Psoas muscle (tissue), 8 donors: ENCODE data around the gene NLN. TPM values are rescaled to one million over a fixed set of nuclear protein-coding genes. Genes with fewer than 3 reads are reported as not detected.

Experiments
- ATAC-seq, 4 donors: fragments of 200-7000 bp; cut with Tn5 transposase; one replicate each; pipeline ENCODE4 v1.9.1; 2020; ENCODE audit warnings: moderate library complexity in 3 of 4, mild to moderate bottlenecking in 2 of 4
- DNase-seq, 2 donors: peaks; one replicate each; pipeline ENCODE4 v3.0.0-alpha.2; 2020
- H3K27ac ChIP-seq: fragments of 200-600 bp; one replicate; pipeline ENCODE4 v1.8.0; 2022
- H3K27me3 ChIP-seq, 3 donors: fragments of 200-600 bp in 1 of 3; one replicate each; pipeline versions ENCODE4 v1.6.1 to v1.8.0; 2013 to 2022; ENCODE audit warnings: low read length in 2 of 3, mild to moderate bottlenecking in 2 of 3, moderate library complexity in 1 of 3; ENCODE audit not compliant: insufficient read depth in 3 of 3
- H3K36me3 ChIP-seq, 2 donors: fragments of 200-600 bp in 1 of 2; one replicate each; pipeline versions ENCODE4 v1.6.1 to v1.8.0; 2013 to 2022; ENCODE audit warnings: low read depth in 1 of 2, mild to moderate bottlenecking in 1 of 2, moderate library complexity in 1 of 2; ENCODE audit not compliant: insufficient read depth in 1 of 2
- H3K4me1 ChIP-seq: fragments of 200-600 bp; one replicate; pipeline ENCODE4 v1.8.0; 2022
- H3K4me3 ChIP-seq: fragments of 200-600 bp; one replicate; pipeline ENCODE4 v1.8.0; 2022; ENCODE audit warnings: mild to moderate bottlenecking
- H3K9me3 ChIP-seq: fragments of 200-600 bp; one replicate; pipeline ENCODE4 v1.8.0; 2022
- CTCF ChIP-seq: fragments of 200-600 bp; IDR thresholded peaks from one replicate; pipeline ENCODE4 v1.8.0; 2022; ENCODE audit warnings: antibody characterized with exemption
- WGBS, 3 donors: extraction: QIAGEN DNeasy Blood & Tissue Kit; methylation state at CpG; one replicate each; pipeline versions ENCODE4 v1.1.6 to v1.1.7; 2013; 5-methylcytosine and 5-hydroxymethylcytosine counted together
- intact Hi-C, 2 donors: fragments of 100-400 bp; cut with DNase I; formaldehyde crosslinking; loops; one replicate each; pipeline versions ENCODE4 v1.11.0 to v1.14.2; 2022
- polyA plus RNA-seq, 3 donors: library from polyadenylated mRNA; stranded (reverse); fragments of 200-250 nt; gene quantifications; one replicate each; pipeline ENCODE4 v1.2.3, GENCODE V29; 2013
- total RNA-seq, 4 donors: library from RNA; stranded (reverse); fragmentation: NEBNext Ultra II Directional in 2 of 4; extraction: Animal tissue kit (Norgen Biotek cat#: 25700) in 2 of 4; gene quantifications; one replicate each; pipeline versions ENCODE4 v1.2.1 to v1.2.4, GENCODE V29; 2021 to 2023
- donor health status: healthy with polysubstance abuse.
- donor health status: DM: no; HTN: no; CAD: no; lungs with moderate emphysema.
- donor health status: Bipolar disorder and iron deficiency.
- donor health status: healthy.
- donor health status: DM: yes; HTN: yes; CAD: no.
- donor health status: DM: no; HTN: no; CAD: no.
- donor health status: DM: no; HTN: no; CAD: no.
- donor health status: DM: yes; HTN: yes; CAD: no.

The NLN gene
- total and polyA plus RNA-seq, 7 donors: 9.8 to 69.9 (median 31.4) TPM

DNA sequence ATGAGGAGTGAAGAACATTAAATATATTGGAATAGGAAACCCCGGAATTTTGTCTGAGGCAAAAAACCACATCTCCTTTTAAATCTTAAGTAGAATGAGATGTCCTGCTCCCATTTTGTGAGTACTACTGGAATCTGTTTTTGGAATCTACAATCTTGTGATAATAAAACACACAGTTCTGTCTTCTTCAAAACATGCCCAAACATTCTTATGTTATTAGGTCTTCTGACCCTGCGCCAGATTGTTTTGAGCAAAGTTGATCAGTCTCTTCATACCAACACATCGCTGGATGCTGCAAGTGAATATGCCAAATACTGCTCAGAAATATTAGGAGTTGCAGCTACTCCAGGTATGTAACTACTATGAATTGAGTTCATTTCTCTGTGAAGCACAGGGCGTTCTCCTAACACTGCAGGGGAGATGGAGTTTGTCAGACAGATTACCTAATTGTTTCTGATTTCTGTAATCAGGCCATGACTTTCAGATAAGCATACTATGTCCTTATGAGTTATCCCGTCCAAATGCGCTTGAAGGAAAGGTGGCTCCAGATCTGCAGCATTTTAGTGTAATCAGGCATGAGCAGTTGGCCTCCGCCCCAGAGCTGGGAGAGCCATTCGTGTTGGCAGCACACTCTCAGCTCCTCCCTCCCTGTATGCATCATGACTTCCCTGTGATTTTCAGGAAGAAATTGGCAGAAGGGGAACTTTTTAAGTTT is 88.0 kb downstream of the NLN start:
- Histone ChIP-seq H3K4me1 (no peaks in the 10 kb centered on the region), H3K4me3 (no peak overlapping the region), H3K9me3 (no peaks in the 10 kb centered on the region), H3K36me3 (peaks cover 4 to 51% of the 10 kb centered on the region in 2 donors), H3K27ac (no peak overlapping the region), H3K27me3 (no peaks in the 10 kb centered on the region)
- intact Hi-C loops: no loop called here
- 67 to 80% (median 71%) methylated on average over 8 of the region's 8 CpGs for WGBS, 3 donors
- no peak for TF ChIP-seq CTCF
- ATAC-seq (peak in 1 of 4 donors; percentile 44), DNase-seq (peak in 1 of 2 donors; percentile 21)

DNA sequence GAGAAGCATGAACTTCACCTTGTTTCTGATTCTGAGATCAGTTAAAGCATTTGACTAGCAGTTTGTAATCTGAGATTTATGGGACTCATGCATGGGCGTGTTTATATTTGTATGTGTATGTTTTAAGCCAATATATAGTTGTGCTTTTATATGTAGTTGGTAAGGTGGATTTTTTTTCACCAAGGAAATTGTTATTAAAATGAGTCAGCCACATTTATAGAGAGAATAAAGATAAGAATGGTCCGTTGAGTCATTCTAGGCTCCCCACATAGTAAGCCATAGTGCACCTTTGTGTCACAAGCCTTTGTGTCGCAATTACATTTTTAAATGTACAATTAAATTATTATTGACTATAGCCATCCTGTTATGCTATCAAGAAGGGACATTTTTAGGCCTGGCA is 89.0 kb downstream of the NLN start:
- Histone ChIP-seq H3K4me3 (no peak overlapping the region), H3K36me3 (peaks cover 4 to 51% of the 10 kb centered on the region in 2 donors), H3K9me3 (no peaks in the 10 kb centered on the region), H3K4me1 (no peaks in the 10 kb centered on the region), H3K27me3 (no peaks in the 10 kb centered on the region), H3K27ac (no peak overlapping the region)
- TF ChIP-seq CTCF: no peak
- no peak for DNase-seq
- no peak for ATAC-seq
- intact Hi-C loops: no loop called here
- WGBS, 3 donors: 98 to 99% (median 99%) methylated on average over 3 of the region's 3 CpGs

DNA sequence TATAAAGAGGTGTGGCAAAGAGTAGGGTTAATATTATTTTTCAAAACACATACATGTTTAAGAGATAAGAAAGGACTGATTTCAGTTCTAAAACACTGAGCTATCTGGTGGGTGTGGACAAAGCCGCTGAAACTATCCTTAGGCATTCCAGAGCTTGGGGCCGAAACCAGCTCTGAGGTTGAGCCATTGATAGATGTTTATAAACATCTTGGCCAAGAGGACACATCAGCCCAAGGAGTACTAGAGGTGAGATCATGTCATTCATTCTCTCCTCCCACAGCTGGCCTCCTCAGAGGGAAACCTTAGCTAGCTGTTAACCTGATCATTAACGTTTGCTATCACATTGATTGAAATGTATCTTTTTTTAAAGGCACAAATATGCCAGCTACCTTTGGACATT is 89.9 kb downstream of the NLN start:
- ATAC-seq: no peak
- Histone ChIP-seq H3K36me3 (peaks cover 4 to 54% of the 10 kb centered on the region in 2 donors), H3K9me3 (no peaks in the 10 kb centered on the region), H3K4me3 (no peak overlapping the region), H3K27ac (no peak overlapping the region), H3K4me1 (no peaks in the 10 kb centered on the region), H3K27me3 (no peaks in the 10 kb centered on the region)
- intact Hi-C loops: no loop called here
- 84 to 91% (median 91%) methylated on average over 3 of the region's 3 CpGs for WGBS, 3 donors
- no peak for TF ChIP-seq CTCF
- DNase-seq: no peak

DNA sequence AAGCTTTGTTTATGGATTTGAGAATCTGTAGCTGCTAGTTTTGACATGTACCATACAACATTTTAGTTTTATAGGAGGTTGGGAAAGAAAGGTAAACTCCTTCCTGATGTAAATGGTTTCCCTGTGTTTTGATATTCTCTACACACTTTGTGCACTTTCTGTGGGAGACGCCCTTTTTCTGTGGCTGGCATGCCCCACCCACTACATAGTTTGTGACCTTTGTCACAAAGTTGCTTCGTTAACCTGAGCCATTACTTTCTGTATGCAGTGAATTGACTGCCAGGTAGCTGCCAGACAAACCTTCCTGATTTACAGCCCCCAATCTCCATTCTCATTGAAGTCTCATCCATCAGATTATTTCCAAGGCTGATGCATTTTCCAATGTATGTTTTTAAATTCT is 90.6 kb downstream of the NLN start:
- intact Hi-C loops: no loop called here

More for the DNA sequence above, 90.6 kb downstream of the NLN start:
- Histone ChIP-seq H3K36me3 (peaks cover 4 to 62% of the 10 kb centered on the region in 2 donors), H3K9me3 (no peaks in the 10 kb centered on the region), H3K4me1 (no peaks in the 10 kb centered on the region), H3K4me3 (no peak overlapping the region), H3K27ac (no peak overlapping the region), H3K27me3 (no peaks in the 10 kb centered on the region)
- ATAC-seq (no peak), DNase-seq (no peak)
- no peak for TF ChIP-seq CTCF
- 72 to 73% (median 72%) methylated on average over 2 of the region's 2 CpGs for WGBS, 3 donors
